DMS79 (cell line): ENCODE data around the gene CRTAC1.

ENCODE experiments used
- DNase-seq: peaks from one replicate; lab custom pipeline; 2025; lab: John Stamatoyannopoulos, UW

Gene CRTAC1

GRCh38 chr10:97896756-97897358 is 133.6 kb downstream of the CRTAC1 start:
- no peak for DNase-seq

- no peak for DNase-seq
These were observed 134.5 kb downstream of the CRTAC1 start for GRCh38 chr10:97895915-97896314.

GRCh38 chr10:97895084-97895483 is 135.3 kb downstream of the CRTAC1 start:
- no peak for DNase-seq

- DNase-seq = no peak
These were observed 136.3 kb downstream of the CRTAC1 start for GRCh38 chr10:97894092-97894491.

- DNase-seq = no peak
These were observed 137.5 kb downstream of the CRTAC1 start for GRCh38 chr10:97892939-97893338.

GRCh38 chr10:97892506-97892905 is 137.9 kb downstream of the CRTAC1 start:
- DNase-seq = no peak

- peak; percentile 18 for DNase-seq
These were observed 138.8 kb downstream of the CRTAC1 start for GRCh38 chr10:97891497-97892167.

GRCh38 chr10:97889461-97890265 is 140.8 kb downstream of the CRTAC1 start:
- no peak for DNase-seq

GRCh38 chr10:97888641-97889262 is 141.7 kb downstream of the CRTAC1 start:
- DNase-seq = no peak

GRCh38 chr10:97888134-97888533 is 142.3 kb downstream of the CRTAC1 start:
- DNase-seq = no peak

- DNase-seq = no peak
These were observed 143.0 kb downstream of the CRTAC1 start for GRCh38 chr10:97887399-97887798.

- DNase-seq = no peak
These were observed 144.1 kb downstream of the CRTAC1 start for GRCh38 chr10:97886286-97886685.

GRCh38 chr10:97883092-97883485 is 147.3 kb downstream of the CRTAC1 start:
- DNase-seq = no peak

- DNase-seq = no peak
These were observed 148.0 kb downstream of the CRTAC1 start for GRCh38 chr10:97882142-97883091.

- DNase-seq = no peak
These were observed 150.3 kb downstream of the CRTAC1 start for GRCh38 chr10:97880109-97880508.

- no peak for DNase-seq
These were observed 151.2 kb downstream of the CRTAC1 start for GRCh38 chr10:97879241-97879640.

- DNase-seq = no peak
These were observed 154.0 kb downstream of the CRTAC1 start for GRCh38 chr10:97876402-97876801.

- no peak for DNase-seq
These were observed 155.0 kb downstream of the CRTAC1 start for GRCh38 chr10:97875391-97875790.

GRCh38 chr10:97874332-97874731 is 156.1 kb downstream of the CRTAC1 start:
- DNase-seq = no peak

GRCh38 chr10:97873569-97873968 is 156.9 kb downstream of the CRTAC1 start:
- no peak for DNase-seq

- no peak for DNase-seq
These were observed 159.4 kb downstream of the CRTAC1 start for GRCh38 chr10:97870990-97871389.
